ENCODE measurements around the gene DCLRE1A.

DCLRE1A gene

GRCh38 chr10:113854013-113854760 is at the start of gene DCLRE1A, which contains the start of gene NHLRC2:
Gene DCLRE1A (minus strand): TSS chr10:113854082. CDS start chr10:113853182, 900 bp downstream.
Gene NHLRC2 (plus strand): TSS chr10:113854661. CDS start chr10:113854873, 212 bp downstream.
- DNase-seq: no peak

DNA sequence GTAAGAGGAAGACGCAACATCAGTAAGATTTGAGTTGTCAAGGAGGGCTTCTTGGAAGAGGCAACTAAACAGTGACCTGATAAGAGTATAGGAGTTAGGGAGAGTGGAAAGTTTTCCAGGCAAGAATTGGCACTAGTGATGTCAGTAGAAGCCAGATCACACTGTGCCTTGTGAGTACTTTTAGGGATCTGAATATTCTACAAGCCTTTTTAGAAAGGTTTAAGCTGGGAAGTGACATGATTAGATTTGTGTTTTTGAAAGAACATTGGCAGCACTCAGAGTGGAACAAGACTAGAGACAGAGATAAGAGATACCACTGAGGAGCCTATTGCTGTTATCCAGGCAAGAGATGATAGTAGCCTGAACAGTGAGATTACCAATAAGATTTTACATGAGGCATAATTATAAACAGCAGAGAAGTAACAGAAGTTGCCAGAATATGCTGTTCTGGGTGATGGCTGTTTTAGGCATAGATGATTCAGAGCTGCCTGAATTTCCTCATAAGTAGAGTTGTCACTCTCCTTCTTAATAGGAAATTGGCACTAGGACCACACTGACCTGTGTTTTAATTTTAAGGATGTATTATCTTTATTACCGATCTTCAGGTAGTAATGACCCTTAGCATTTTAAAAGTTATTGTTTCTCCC is 46.2 kb upstream of the DCLRE1A start:
- DNase-seq: no peak

DNA sequence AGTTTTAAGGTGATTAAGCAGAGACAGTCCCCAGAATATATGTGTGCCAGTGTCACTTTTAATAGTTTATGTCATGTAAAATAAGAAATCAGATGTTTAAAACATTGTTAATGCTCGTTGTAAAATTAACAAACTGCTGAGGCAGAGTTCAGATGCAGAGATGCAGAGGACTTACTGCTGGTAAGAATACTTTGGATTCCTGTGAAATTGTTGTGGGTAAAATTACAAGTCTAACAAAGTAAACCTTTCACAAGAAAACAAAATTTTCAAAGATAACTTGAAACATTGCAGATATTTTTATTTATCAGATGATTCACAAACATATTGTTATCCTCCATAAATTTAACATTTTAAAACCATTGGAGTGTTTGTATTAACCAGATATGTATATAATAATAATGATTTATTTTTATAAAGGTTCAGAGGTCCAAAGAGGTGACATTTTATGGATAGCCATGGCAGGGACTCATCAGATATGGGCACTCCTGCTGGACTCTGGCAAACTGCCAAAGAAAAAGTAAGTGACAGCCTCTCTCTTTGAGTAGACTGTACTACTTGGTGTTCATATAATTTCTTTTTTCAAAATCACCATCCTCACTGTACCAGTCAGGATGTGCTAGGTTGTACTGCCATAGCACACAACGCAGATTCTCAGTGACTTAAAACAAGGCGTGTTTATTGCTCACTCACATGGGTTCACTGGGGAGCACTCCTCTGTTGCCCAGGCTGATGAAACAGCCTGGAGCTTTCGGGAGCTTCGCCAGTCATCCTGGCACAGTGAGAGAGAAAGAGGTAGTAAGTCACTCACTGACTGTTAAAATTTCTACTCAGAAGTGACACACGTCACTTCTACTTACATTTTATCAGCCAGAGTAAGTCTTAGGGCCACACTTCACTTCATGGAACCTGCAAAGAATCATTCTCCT is 44.1 kb upstream of the DCLRE1A start:
- DNase-seq: no peak

DNA sequence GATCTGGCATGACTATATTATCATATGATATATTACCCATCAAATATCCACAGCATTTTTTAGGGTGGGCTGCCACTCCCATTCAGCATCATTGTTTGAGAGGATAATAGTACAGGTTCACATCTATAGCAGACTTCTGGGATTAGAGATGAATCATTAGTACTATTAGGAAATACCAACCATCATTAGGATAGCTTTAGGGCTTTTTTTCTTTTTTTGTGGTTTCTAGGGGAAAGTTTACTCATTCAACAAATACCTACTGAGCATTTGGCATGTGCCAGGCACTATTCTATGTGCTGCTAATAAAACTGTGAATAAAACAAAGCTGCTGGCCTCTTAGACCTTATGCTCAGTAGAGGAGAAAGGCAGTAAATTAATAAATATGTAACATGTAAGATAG is 41.1 kb upstream of the DCLRE1A start:
- no peak for DNase-seq

DNA sequence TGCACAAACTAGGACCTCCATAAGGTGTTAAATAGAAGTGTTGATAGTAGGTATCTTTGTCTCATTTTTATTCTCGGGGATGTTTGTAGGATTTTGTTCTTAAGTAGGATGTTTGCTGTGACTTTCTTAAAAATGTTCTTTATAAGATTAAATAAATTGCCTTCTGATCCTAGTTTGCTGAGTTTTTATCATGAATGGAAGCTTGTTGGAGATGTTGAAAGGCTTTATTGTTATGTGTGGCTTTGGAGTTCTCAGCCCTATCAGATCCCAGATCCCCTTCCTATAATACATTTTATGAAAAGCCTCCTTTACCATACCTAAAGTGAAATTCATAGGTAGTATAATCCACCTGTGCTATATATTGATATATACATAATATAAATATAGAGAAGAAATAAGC is 40.7 kb upstream of the DCLRE1A start:
- DNase-seq: no peak

DNA sequence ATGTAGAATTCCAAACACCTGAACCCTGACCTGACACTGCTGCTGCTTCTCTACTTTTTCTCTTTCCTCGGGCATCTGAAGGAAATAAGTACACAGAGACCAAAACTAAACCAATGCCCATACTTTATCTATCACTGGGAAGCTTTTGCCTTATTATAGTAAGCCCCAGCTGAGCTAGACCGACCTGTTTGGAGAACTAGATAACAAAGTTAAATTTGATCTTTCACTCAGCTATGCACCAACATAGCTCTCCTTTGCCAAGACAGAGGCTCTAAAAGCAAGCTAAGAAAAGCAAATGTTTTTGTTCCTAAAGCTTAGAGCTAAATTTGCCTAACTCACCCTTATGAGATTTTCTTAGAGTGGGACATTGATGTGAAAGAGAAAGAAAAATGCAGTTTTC is 39.7 kb upstream of the DCLRE1A start:
- no peak for DNase-seq

GRCh38 chr10:113891476-113891875 is 37.6 kb upstream of the DCLRE1A start:
- no peak for DNase-seq

DNA sequence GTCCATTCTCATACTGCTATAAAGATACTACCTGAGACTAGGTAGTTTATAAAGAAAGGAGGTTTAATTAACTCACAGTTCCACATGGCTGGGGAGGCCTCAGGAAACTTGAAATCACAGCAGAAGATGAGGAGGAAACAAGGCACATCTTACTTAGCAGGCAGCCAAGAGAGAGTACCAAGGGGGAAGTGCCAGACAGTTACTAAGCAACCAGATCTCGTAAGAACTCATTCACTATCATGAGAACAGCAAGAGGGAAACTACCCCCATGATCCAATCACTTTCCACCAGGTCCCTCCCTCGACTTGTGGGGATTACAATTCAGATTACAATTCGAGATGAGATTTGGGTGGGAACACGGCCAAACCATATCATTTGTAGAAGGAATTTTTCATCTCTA is 36.9 kb upstream of the DCLRE1A start:
- no peak for DNase-seq

- DNase-seq: no peak
These were observed 36.0 kb upstream of the DCLRE1A start for GRCh38 chr10:113889911-113890310.

DNA sequence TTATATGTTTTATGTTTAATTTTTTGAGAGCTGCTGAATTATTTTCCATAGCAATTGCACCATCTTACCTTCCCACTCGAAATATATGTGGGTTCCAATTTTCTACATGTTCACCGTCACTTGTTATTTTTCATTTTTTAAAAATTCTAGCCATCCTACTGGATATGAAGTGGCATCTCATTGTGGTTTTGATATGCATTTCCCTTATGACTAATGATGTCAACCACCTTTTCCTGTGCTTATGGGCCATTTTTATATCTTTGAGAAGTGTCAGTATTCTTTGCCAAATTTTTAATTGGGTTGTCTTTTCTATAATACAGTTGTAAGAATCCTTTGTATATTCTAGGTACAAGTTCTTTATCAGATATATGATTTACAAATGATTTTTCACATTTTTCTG is 28.4 kb upstream of the DCLRE1A start:
- no peak for DNase-seq

GRCh38 chr10:113880236-113880635 is 26.4 kb upstream of the DCLRE1A start:
- DNase-seq: no peak

DNA sequence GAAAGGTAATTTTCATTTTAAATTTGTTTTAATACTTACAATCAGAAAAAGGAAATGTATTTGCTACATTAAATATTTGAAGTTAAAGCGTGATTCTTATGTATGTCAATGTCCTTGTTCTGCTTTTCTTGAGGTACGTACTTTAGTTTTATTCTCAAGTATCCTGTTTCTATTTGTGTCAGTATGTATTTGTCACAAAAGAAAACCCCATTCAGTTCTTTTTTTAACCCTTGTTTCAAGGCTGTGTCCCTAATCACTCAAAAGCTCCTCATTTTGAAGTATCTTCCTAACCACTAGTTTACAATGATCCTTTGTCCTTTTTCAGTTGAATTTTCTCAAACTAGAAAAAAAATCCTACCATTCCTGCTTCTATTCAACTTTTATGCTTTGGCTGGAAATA is 25.8 kb upstream of the DCLRE1A start:
- no peak for DNase-seq

- no peak for DNase-seq
These were observed 22.6 kb upstream of the DCLRE1A start for GRCh38 chr10:113876461-113876860.

- no peak for DNase-seq
These were observed 21.3 kb upstream of the DCLRE1A start for GRCh38 chr10:113875212-113875611.

GRCh38 chr10:113872139-113873030 is 18.5 kb upstream of the DCLRE1A start:
- DNase-seq: no peak

DNA sequence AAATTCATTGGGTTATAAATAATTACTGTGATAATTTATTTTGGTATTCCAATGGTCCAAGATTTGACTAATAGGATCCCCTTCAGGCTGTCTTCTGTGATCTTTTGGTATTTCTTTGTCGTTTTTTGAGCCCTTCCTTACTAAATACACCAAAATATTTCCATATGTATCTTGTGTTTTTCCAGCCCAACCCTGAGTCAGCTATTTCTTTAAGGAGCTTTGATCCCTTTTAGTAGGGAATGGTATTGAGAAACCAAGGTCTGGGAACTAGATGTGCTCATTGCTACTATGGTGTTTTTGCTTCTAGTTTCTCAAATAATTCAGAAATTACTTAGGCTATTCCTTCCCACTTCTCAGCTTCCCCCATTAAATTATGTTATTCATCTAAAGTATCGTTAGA is 15.9 kb upstream of the DCLRE1A start:
- DNase-seq: no peak

- no peak for DNase-seq
These were observed 14.0 kb upstream of the DCLRE1A start for GRCh38 chr10:113867904-113868303.

DNA sequence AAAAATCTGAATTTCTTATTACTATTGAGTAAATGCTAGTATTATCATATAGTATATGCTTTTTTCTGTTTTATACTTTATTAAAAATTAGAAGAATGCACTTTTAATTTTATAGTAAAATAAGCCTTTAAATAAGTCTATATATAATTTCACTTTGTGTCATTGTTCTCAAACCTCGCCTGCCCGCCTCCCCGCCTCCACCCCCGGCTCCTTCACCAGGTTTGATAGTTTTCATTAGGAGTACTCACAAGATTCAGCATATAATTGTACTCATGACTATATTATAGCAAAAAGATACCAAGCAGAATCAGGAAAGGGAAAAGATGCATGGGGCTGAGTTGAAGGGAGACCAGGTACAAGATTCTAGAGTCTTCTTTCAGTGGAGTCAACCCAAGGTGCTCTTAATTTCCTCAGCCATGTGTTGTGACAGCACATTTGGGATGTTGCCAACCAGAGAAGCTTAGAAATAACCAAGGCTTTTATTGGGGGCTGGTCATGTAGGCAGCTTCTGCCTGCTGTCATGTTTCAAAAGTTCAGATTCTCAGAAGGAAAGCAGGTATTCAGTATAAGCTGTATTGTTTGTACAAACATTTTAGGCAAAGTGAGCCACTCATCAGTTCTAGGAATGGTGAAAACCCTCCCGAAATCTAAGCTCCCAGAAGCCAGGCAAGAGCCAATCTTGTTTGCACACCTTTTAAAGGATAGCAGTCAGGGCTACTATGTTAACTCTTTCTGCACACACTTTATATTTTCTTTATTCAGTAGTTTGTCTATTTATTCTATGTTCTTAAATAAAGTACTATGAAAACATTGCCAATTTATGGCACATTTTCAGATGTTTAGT is 12.9 kb upstream of the DCLRE1A start:
- DNase-seq: no peak

DNA sequence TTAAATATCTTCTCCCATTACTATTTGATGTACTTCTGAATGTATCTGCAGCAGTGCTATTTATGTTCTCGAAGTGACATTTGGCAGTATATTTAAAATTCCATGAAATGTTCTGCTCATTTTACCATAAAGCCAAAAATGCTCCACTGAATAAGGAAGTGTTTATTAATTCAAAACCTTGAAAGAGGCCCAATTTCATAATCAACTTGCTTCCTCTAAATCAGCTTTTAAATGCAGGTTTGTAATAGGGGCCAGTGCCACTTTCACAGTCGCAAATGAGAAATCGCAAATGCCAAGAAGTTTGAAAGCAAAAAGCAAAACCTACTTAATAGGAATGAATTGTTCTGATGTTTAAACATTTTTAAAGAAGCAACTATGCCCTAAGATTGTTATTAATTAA is 12.0 kb upstream of the DCLRE1A start:
- no peak for DNase-seq

DNA sequence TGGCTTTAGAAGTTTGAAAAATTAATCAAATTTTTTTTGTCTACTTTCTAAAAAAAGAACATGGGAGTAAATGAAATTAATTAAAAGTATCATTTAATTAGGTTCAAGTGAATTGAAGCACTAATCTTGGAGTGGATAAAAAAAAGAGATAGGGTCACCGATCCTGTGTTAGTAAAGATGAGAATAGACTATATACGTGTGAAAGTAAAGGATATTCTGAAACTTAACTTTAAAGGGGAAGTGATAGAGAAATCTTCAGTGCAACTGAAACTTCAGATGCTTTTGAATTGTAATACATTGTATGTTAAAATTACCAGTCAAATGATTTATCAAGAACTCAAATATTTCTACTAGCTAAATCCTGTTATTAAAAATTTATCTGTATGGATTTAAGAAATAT is 5.4 kb upstream of the DCLRE1A start:
- no peak for DNase-seq

- no peak for DNase-seq
These were observed 4.7 kb upstream of the DCLRE1A start for GRCh38 chr10:113858541-113858940.
